Smooth muscle cell (in vitro differentiated cells): ENCODE data around the gene BICRAL. TPM values are rescaled to one million over a fixed set of nuclear protein-coding genes. Genes with fewer than 3 reads are reported as not detected.

ENCODE experiments used
- DNase-seq: peaks from one replicate; lab custom pipeline; 2025; ENCODE audit not compliant: unreplicated experiment; lab: John Stamatoyannopoulos, UW
- H2AFZ ChIP-seq: fragments of 200-600 bp; sonication (generic); 2 replicates; pipeline ENCODE4 v1.6.0; 2016; ENCODE audit warnings: antibody characterized with exemption, low read depth, mild to moderate bottlenecking
- H3F3A ChIP-seq: fragments of 200-600 bp; sonication (generic); 2 replicates; pipeline ENCODE4 v1.6.0; 2017; ENCODE audit warnings: antibody characterized with exemption, low read depth
- H3K27ac ChIP-seq: fragments of 200-600 bp; sonication (generic); 2 replicates; pipeline ENCODE4 v1.5.1; 2016; ENCODE audit warnings: low read depth, mild to moderate bottlenecking
- H3K27me3 ChIP-seq: fragments of 200-600 bp; sonication (generic); 2 replicates; pipeline ENCODE4 v1.6.1; 2016; ENCODE audit warnings: low read depth, mild to moderate bottlenecking
- H3K36me3 ChIP-seq: fragments of 200-600 bp; sonication (generic); 2 replicates; pipeline ENCODE4 v1.5.1; 2016; ENCODE audit warnings: low read depth
- H3K4me1 ChIP-seq: fragments of 200-600 bp; sonication (generic); 2 replicates; pipeline ENCODE4 v1.5.1; 2016; ENCODE audit warnings: low read depth
- H3K4me2 ChIP-seq: fragments of 200-600 bp; sonication (generic); 2 replicates; pipeline ENCODE4 v1.6.0; 2016; ENCODE audit warnings: mild to moderate bottlenecking
- H3K4me3 ChIP-seq: fragments of 200-600 bp; sonication (generic); 2 replicates; pipeline ENCODE4 v1.5.1; 2016; ENCODE audit warnings: mild to moderate bottlenecking
- H3K79me2 ChIP-seq: fragments of 200-600 bp; sonication (generic); 2 replicates; pipeline ENCODE4 v1.6.0; 2016; ENCODE audit warnings: low read depth, mild to moderate bottlenecking
- H3K9ac ChIP-seq: fragments of 200-600 bp; sonication (generic); 2 replicates; pipeline ENCODE4 v1.6.0; 2016; ENCODE audit warnings: low read depth
- H3K9me3 ChIP-seq: fragments of 200-600 bp; sonication (generic); replicated peaks from 2 replicates; pipeline ENCODE4 v1.5.1; 2016; ENCODE audit warnings: low read depth
- H4K20me1 ChIP-seq: fragments of 200-600 bp; sonication (generic); 2 replicates; pipeline ENCODE4 v1.6.0; 2016; ENCODE audit warnings: low read depth
- CTCF ChIP-seq: fragments of 200-600 bp; sonication (generic); IDR thresholded peaks from 2 replicates; pipeline ENCODE4 v1.5.1; 2017; ENCODE audit warnings: borderline replicate concordance, mild to moderate bottlenecking, antibody characterized with exemption; ENCODE audit not compliant: insufficient read depth, poor library complexity, severe bottlenecking
- WGBS: methylation state at CpG from one replicate; pipeline ENCODE4 v1.1.7; 2016; ENCODE audit warnings: low lambda C conversion rate; 5-methylcytosine and 5-hydroxymethylcytosine counted together
- polyA plus RNA-seq: library from polyadenylated mRNA; unstranded; fragments of >200 nt; fragmentation: Nextera tagmentation; extraction: Ambion mirVana; gene quantifications from 2 replicates; pipeline ENCODE4 v1.2.1, GENCODE V29; 2016
- total RNA-seq: library from RNA; depleted of rRNA; stranded (reverse); fragments of >200 nt; gene quantifications from 2 replicates; pipeline ENCODE4 v1.2.3, GENCODE V29; 2014

Gene BICRAL
- total and polyA plus RNA-seq, 2 experiments from 2014 or later, result 1.4 to 7.9 TPM

GRCh38 chr6:42745083-42745639 is 36.7 kb upstream of the BICRAL start:
- Histone ChIP-seq H3K36me3 (no peaks in the 10 kb centered on the region), H3F3A (peaks cover 17% of the 10 kb centered on the region), H3K27me3 (no peaks in the 10 kb centered on the region), H2AFZ (no peak overlapping the region), H3K79me2 (peaks cover 16% of the 10 kb centered on the region), H3K9me3 (no peaks in the 10 kb centered on the region), H3K9ac (peak overlapping the region; percentile 92), H3K4me1 (peaks cover 7% of the 10 kb centered on the region), H3K4me3 (peak overlapping the region; percentile 90), H4K20me1 (peaks cover 16% of the 10 kb centered on the region), H3K27ac (peak overlapping the region; percentile 87), H3K4me2 (peak overlapping the region; percentile 89)
- no peak for DNase-seq
- whole genome bisulfite sequencing, result 3% methylated on average over 29 of the region's 29 CpGs
- TF ChIP-seq CTCF, result no peak

GRCh38 chr6:42745640-42746462 is 36.0 kb upstream of the BICRAL start, which contains the start of gene TBCC:
Gene TBCC (minus strand): TSS chr6:42746103. CDS start chr6:42746073, 30 bp downstream.
- Histone ChIP-seq H3K9me3 (no peaks in the 10 kb centered on the region), H3K4me1 (peaks cover 7% of the 10 kb centered on the region), H3K79me2 (peaks cover 19% of the 10 kb centered on the region), H4K20me1 (peaks cover 16% of the 10 kb centered on the region), H3K4me2 (peak within 1 kb of the TSS; percentile 96), H3K4me3 (peak within 1 kb of the TSS; percentile 90), H3K27me3 (no peaks in the 10 kb centered on the region), H3F3A (peaks cover 17% of the 10 kb centered on the region), H3K27ac (peak within 1 kb of the TSS; percentile 87), H3K9ac (peak within 1 kb of the TSS; percentile 92), H2AFZ (peak within 1 kb of the TSS; percentile 97), H3K36me3 (no peaks in the 10 kb centered on the region)
- under 1% methylated on average over 53 of the region's 57 CpGs for WGBS
- no peak for TF ChIP-seq CTCF
- peak; percentile 85 for DNase-seq

GRCh38 chr6:42746463-42747391 is 35.1 kb upstream of the BICRAL start:
- 1% methylated on average over 50 of the region's 55 CpGs for WGBS

More at GRCh38 chr6:42746463-42747391, 35.1 kb upstream of the BICRAL start:
- no peak for TF ChIP-seq CTCF
- H3K9ac ChIP-seq, result peak overlapping the region; percentile 68
- H3K4me2 ChIP-seq, result peak overlapping the region; percentile 96
- H4K20me1 ChIP-seq, result peaks cover 16% of the 10 kb centered on the region
- peaks cover 19% of the 10 kb centered on the region for H3K79me2 ChIP-seq
- H3K4me1 ChIP-seq, result peaks cover 7% of the 10 kb centered on the region
- H3K27me3 ChIP-seq, result no peaks in the 10 kb centered on the region
- no peaks in the 10 kb centered on the region for H3K9me3 ChIP-seq
- peak overlapping the region; percentile 88 for H2AFZ ChIP-seq
- H3K36me3 ChIP-seq, result no peaks in the 10 kb centered on the region
- peaks cover 17% of the 10 kb centered on the region for H3F3A ChIP-seq
- H3K4me3 ChIP-seq, result peak overlapping the region; percentile 90
- H3K27ac ChIP-seq, result peak overlapping the region; percentile 76
- peak; percentile 72 for DNase-seq
